SIG-M5 treated with dmso at 0.1 percent for 504 hours (cell line): Measurements from ENCODE around the gene ALG9.

Experiments used
- DNase-seq: peaks from one replicate; lab custom pipeline; 2025; ENCODE audit not compliant: unreplicated experiment; lab: John Stamatoyannopoulos, UW

The ALG9 gene

GRCh38 chr11:111836721-111837120, 34.7 kb downstream of the ALG9 start:
- DNase-seq = no peak

- DNase-seq = no peak
Observed at GRCh38 chr11:111836162-111836561, 35.2 kb downstream of the ALG9 start.

GRCh38 chr11:111835665-111836064, 35.7 kb downstream of the ALG9 start:
- DNase-seq = no peak

GRCh38 chr11:111834432-111835163, 36.8 kb downstream of the ALG9 start:
- DNase-seq = no peak

DNA sequence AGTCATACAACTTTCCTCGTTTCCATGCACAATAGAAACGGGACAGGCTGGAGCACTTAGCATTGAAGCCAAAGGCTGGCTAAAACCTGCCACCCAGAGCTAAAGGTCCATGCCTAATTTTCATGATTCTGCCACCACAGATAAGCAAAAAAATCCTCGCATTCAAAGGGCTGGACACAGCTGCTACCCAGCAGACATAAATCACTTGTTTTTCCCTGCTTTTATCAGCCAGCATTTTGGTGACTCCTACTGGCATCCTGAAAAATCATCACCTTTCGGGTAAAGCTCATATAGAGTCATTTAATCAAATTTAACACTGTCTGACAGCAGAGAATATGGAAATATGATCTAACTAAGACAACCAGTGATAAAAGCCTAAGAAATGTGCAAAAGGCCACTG, 37.9 kb downstream of the ALG9 start:
- DNase-seq = no peak

GRCh38 chr11:111829185-111829968, 42.0 kb downstream of the ALG9 start:
- no peak for DNase-seq

- no peak for DNase-seq
Observed at GRCh38 chr11:111826322-111826950, 44.9 kb downstream of the ALG9 start.

GRCh38 chr11:111823629-111824028, 47.8 kb downstream of the ALG9 start:
- DNase-seq = no peak

GRCh38 chr11:111823131-111823530, 48.2 kb downstream of the ALG9 start:
- no peak for DNase-seq

DNA sequence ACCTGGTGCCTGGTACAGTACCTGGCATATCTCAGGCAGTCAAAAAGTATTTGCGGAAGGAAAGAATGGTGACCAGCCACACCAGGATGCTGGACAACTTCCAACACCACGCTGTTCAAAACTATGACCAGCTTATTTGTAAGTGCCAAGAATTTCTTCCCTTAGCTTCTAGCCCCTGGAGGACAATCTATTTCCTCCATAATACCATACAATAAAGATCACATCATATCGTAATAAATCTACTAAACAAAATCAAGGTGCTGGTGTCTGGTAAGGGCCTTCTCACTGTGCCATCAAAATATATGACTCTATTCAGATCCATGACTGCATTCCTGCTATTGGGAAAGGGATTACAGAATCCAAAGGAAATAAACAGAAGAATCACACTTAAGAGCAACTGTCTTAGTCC, 51.5 kb downstream of the ALG9 start:
- DNase-seq = no peak

GRCh38 chr11:111819161-111819828, 52.1 kb downstream of the ALG9 start:
- no peak for DNase-seq

- DNase-seq = no peak
Observed at GRCh38 chr11:111815489-111815888, 55.9 kb downstream of the ALG9 start.

DNA sequence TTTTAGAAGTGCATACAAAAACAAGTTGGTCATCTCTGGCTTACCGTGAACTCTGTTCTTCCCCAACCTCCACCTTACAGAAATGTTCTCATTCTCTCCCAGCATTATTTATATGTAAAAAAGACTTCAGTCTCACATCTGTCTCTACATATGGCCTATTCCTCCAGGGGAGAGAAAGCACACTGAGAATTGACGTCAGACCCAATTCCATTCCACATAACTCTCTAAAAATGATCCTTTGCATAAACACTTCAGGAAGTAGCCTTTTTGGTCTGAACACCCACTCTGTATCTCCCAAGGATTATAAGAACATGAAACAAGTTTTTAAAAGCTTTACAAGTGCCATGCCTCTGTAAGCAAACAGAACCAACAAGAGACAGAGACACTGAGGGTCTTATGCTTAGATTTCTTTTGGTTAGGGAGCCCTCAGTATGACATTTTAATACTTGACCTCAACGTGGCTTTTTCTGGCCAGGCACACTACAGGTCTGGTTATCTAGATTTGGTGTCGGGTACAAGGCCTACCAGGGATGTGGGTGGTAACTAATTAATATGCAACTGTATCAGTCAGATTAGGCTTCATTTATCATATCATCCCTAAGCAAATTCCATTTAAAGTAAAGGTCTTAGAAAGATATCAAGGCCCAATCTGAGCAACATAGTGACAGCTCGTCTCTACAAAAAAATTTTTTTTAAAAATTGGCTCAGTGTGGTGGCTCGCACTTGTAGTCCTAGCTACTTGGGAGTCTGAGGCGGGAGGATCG, 56.6 kb downstream of the ALG9 start:
- no peak for DNase-seq

DNA sequence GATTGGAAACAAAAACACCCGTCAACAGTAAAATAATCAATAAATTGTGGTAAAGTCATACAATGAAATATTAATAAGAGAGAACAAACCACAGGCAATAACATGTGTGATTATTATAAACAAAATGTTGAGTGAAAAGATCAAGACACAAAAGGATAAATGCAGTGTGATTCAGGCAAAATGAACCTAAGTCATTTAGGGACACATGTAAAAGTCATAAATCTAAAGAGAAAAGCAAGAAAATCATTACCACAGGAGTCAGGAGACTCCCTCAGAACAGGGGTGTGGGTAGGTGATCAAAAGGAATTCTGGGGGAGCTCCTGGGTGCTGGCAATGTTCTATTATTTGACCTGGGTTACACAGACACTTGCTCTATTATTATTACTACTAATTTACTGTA, 57.3 kb downstream of the ALG9 start:
- DNase-seq = no peak

DNA sequence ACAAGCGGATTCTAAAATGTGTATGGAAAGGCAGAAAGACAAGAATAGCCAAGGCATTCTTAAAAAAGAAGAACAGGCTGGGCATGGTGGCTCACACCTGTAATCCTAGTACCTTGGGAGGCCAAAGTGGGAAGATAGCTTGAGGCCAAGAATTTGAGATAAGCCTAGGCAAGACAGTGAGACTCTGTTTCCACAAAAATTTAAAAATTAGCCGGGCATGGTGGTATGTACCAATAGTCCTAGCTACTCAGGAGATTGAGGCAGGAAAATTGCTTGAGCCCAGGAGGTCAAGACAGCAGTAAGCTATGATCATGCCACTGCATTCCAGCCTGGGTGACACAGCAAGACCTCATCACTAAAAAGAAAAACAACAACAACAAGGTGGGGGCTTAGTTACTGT, 59.2 kb downstream of the ALG9 start:
- no peak for DNase-seq

DNA sequence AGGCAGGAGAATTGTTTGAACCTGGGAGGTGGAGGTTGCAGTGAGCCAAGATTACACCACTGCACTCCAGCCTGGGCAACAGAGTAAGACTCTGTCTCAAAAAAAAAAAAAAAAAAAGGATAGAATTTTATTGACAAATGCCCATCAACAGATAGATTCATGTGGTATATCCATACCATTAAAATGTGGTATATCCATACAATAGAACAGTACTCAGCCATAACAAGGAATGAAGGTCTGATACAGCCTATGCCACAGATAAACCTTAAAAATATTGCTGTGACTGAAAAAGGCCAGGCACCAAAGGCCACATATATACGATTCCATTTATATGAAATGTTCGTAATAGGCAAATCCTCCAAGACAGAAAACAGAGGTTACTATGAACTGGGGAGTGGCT, 59.9 kb downstream of the ALG9 start:
- no peak for DNase-seq

- DNase-seq = no peak
Observed at GRCh38 chr11:111808834-111809233, 62.5 kb downstream of the ALG9 start.

- no peak for DNase-seq
Observed at GRCh38 chr11:111808063-111808588, 63.3 kb downstream of the ALG9 start.

DNA sequence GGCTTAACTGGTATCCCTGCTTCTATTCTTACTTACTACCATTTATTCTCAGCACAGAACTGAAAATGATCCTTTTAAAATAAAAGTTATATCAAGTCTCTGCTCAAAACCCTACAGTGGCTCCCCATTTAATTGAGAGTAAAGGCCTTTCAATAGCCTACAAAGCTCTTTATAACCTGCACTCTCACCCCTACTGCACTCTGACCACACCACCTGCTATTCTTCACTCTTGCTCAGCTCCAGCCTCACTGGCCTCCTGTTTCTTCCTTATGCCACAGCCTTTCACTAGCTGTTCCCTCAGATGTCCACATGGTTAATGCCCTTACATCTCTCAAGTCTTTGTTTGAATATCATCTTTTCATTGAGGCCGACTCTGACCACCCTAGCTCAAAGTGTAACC, 64.3 kb downstream of the ALG9 start:
- DNase-seq = no peak

DNA sequence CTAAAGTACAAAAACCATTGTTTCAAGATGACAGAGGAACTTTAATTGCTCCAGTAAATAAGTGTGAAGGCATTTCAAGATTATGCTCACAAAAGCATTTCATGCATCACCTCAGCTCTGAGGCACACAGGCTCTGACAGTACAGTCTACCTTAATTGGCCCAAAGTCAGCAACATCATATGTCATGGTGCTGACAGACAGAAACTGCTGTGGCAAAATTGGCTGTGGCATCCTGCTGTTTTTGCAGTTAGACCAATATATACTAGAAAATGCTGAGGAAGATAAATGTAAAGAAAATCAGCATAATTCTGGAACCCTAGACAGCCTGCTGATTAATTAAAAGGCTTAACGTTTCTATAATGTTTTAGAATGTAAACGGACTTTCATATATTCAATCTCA, 70.2 kb downstream of the ALG9 start:
- DNase-seq = no peak

GRCh38 chr11:111798279-111798678, 73.1 kb downstream of the ALG9 start:
- no peak for DNase-seq
